Panc1 (cell line): ENCODE data around the gene SVIL.

Experiments
- TF ChIP-seq, protein P1 (sequence below), 2 experiments: IDR thresholded peaks; 2 replicates each; pipeline ENCODE4 v1.6.1; 2011 to 2012; ENCODE audit warnings: low read depth in 2 of 2, control low read depth in 1 of 2, low read length in 1 of 2, mild to moderate bottlenecking in 1 of 2, moderate library complexity in 1 of 2; ENCODE audit not compliant: insufficient read depth in 1 of 2
- TF ChIP-seq, protein P2 (sequence below): fragments of 450-650 bp; IDR thresholded peaks from 2 replicates; pipeline ENCODE4 v1.5.1; 2017; ENCODE audit warnings: mild to moderate bottlenecking

DNA sequence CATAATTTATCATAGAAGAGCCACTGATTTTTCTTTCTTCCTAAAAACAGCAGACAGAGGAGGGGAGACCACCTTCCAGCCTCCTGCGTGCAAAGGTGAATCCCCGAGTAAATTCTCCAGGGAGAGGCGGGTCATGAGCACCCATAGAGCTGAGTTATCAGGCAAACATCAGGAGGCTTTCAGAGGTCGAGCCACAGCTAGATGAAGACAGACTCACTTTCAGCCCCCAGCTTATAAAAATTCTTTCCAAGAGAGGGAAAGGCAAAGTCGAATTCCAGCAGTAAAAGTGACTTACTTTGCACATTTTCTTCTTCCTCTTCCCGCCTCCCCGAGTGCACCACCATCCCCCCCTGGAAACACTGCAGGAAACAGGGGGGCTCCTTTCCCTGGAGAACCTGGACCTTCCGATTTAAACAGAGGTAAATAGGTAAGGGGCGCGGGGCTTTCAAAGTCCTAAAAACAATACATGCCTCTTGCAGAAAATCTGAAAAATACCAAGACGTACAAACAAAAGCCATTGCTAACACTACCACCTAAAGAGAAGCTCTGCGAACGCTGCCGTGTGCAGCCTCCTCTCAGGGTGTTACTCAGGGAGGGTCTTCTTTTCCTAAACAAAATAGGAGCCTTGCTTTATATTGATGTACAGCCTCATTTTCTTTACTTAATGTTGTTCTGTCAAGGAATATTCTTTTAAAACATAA, 163.8 kb downstream of the SVIL start:
- TF ChIP-seq, protein P1, sequence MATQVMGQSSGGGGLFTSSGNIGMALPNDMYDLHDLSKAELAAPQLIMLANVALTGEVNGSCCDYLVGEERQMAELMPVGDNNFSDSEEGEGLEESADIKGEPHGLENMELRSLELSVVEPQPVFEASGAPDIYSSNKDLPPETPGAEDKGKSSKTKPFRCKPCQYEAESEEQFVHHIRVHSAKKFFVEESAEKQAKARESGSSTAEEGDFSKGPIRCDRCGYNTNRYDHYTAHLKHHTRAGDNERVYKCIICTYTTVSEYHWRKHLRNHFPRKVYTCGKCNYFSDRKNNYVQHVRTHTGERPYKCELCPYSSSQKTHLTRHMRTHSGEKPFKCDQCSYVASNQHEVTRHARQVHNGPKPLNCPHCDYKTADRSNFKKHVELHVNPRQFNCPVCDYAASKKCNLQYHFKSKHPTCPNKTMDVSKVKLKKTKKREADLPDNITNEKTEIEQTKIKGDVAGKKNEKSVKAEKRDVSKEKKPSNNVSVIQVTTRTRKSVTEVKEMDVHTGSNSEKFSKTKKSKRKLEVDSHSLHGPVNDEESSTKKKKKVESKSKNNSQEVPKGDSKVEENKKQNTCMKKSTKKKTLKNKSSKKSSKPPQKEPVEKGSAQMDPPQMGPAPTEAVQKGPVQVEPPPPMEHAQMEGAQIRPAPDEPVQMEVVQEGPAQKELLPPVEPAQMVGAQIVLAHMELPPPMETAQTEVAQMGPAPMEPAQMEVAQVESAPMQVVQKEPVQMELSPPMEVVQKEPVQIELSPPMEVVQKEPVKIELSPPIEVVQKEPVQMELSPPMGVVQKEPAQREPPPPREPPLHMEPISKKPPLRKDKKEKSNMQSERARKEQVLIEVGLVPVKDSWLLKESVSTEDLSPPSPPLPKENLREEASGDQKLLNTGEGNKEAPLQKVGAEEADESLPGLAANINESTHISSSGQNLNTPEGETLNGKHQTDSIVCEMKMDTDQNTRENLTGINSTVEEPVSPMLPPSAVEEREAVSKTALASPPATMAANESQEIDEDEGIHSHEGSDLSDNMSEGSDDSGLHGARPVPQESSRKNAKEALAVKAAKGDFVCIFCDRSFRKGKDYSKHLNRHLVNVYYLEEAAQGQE (IDR thresholded peaks at IDR 0.05; ENCODE audit: insufficient read depth in 1 of 2, low read depth in 2 of 2, low read length in 1 of 2), result no peak
- TF ChIP-seq, protein P2, sequence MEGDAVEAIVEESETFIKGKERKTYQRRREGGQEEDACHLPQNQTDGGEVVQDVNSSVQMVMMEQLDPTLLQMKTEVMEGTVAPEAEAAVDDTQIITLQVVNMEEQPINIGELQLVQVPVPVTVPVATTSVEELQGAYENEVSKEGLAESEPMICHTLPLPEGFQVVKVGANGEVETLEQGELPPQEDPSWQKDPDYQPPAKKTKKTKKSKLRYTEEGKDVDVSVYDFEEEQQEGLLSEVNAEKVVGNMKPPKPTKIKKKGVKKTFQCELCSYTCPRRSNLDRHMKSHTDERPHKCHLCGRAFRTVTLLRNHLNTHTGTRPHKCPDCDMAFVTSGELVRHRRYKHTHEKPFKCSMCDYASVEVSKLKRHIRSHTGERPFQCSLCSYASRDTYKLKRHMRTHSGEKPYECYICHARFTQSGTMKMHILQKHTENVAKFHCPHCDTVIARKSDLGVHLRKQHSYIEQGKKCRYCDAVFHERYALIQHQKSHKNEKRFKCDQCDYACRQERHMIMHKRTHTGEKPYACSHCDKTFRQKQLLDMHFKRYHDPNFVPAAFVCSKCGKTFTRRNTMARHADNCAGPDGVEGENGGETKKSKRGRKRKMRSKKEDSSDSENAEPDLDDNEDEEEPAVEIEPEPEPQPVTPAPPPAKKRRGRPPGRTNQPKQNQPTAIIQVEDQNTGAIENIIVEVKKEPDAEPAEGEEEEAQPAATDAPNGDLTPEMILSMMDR, result no peak
